GM18526 (cell line): ENCODE data around the gene AK5.

Experiments used
- POLR2A ChIP-seq: IDR thresholded peaks from 3 replicates; pipeline ENCODE4 v1.6.1; 2011; ENCODE audit not compliant: insufficient read length; ENCODE audit errors: extremely low read depth

The AK5 gene

DNA sequence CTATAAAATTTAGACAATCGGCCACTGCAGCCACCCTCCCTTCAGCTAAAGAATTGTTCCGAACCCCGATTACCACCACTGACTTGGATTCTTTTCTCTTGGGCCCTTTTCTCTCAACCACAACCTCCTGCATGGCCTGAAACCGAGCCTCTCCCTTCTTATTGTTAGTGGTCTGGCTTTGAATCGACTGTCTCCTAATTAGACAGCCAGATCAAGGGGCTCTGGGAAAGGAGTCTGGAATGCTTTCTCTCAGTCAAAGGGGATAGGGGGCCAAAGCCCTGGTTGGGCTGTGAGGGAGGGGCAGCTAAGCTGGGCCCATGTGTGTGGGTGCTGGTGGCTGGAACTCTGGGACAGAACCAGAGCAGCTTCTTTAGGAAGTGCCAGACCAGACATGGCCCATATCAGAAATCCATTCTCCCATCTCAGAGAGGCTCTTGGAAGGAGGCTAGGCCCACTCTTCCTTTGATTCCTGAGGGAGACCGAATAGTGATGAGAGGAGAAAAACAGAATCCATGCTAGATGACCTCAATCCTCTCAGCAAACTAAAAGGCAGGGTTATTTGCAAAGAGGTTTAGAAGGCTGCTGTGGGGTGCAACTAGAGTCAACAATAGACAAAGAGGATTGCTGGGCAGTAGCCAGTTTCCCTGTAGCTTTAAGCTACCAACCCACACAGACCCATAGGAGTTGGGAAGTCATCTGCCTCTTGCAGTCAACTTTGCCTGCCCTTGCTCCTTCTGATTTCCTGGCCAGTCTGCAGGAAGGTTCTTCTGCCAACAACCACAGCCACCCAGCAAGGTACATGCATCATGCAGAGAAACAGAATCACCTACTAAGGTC lies 117.6 kb downstream of the AK5 start:
- TF ChIP-seq POLR2A: no peak

DNA sequence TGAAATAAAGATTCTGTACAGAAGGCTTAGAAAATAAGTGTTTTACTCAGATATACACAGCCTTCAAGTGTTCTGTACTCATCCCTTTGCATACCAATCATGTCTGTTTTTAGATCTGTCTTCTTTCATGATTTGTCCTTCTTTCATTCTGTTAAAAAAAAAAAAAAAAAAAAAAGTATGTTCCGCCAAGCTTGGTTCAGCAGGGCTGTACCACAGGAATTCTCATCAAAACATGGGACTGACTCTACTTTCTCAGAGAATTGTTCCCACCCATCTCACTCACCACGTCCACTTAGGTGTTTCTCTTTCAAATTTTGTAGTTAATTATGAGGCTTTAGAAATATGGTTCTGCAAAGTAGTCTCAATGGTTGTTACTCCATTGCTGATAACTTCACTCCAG lies 119.0 kb downstream of the AK5 start:
- TF ChIP-seq POLR2A: no peak

DNA sequence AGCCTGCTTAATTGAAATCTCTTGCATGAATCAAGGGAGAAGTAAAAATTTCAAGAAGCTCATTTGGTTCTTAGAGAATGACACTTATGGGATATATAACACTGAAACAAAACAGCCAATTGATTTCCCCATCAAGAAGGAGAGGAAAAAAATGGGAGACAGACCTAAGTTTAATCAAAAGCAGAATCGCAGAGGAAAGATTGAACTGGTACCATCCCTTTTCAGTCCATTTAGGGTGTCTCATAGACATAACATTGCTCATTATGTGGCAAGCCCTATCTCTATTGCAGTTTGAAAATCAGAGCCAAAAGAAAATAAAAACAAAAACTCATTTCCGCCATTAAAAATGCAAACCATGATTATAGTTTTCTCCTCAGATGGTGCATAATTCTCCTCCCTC lies 119.6 kb downstream of the AK5 start:
- TF ChIP-seq POLR2A: no peak

DNA sequence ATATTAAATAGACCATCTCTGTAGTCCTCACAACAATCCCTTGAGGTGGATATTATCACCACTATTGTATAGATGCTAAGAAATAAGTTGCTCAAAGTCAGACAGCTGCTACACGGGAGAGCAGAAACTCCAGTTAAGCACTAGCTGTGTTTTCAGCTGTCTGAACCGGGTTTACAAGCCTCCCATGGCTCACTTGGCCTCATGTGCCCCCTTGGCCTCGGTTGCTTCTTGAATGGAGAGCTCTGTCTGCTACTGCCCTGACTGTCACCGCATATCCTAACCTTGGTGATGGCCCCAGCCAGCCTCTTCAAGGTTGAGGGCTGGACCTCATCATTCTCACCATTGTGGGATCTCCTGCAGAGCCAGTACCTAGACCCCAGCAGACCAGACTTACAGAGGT lies 123.4 kb downstream of the AK5 start:
- no peak for TF ChIP-seq POLR2A

DNA sequence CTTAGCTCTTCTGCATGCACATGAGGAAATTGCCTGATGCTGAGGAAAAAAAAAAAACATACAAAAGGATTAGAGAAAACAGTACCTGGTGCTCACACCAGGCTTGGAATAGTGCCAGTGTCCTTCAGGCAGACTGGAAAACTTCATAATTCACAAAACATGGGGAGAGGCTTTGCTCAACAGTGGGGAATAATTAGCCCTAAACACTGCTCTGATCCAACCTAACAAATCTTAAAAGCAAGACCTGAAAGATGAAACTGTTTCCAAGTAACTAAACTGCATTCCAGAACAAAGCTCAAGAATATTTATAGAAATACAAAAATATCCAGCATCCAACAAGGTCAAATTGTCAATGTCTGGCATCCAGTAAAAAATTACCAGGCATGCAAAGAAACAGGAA lies 124.8 kb downstream of the AK5 start:
- TF ChIP-seq POLR2A: no peak

DNA sequence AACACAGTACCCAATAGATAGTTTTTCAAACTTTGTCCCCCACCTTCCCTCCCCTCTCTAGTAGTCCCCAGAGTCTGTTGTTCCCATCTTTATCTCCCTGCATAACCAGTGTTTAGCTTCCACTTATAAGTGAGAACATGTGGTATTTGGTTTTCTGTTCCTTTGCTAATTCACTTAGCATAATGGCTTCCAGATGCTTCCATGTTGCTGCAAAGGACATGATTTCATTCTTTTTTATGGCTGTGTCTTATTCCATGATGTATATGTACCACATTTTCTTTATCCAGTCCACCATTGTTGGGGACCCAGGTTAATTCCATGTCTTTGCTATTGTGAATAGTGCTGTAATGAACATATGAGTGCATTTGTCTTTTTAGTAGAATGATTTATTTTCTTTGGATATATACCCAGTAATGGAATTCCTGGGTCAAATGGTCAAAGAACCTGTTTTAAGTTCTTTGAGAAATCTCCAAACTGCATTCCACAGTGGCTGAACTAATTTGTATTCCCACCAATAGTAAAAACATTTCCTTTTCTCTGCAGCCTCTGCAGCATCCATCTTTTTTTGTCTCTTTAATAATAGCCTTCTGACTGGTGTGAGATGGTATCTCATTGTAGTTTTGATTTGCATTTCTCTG lies 126.0 kb downstream of the AK5 start:
- no peak for TF ChIP-seq POLR2A

DNA sequence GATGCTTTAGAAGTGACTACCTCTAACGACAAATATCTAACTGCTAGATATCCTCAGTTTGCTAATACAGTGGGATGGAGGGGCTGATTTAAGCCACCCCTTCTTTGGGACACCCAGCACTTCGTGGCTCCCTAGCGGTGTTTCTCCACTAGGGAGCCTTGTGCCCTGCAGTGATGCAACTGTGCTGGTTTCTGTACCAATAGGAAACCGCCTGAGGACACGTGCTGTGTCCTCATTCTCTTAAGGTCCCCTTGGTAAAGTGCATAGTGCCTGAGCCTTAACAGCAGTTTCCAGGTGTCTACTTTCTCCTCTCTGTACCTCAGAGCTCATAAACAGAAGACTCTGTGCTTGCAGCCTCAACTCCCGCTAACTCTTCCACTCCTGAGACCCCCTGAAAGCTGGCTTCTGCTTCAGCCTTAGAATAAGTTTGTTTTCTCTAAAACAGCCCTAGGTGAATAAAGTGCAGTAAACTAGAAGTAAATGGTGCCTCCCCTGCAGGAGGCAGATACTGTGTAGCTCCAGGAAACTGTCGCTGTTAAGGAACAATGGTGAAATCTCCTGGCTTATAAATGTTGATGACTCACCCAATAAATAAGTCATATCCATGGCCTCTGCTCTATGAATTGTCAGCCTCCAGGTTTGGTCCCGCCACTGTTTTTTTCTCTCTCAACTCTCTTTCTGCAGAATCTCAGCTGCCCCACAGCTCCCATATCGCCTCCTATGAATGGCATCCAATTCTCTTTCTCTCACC lies 130.4 kb downstream of the AK5 start:
- TF ChIP-seq POLR2A: no peak

DNA sequence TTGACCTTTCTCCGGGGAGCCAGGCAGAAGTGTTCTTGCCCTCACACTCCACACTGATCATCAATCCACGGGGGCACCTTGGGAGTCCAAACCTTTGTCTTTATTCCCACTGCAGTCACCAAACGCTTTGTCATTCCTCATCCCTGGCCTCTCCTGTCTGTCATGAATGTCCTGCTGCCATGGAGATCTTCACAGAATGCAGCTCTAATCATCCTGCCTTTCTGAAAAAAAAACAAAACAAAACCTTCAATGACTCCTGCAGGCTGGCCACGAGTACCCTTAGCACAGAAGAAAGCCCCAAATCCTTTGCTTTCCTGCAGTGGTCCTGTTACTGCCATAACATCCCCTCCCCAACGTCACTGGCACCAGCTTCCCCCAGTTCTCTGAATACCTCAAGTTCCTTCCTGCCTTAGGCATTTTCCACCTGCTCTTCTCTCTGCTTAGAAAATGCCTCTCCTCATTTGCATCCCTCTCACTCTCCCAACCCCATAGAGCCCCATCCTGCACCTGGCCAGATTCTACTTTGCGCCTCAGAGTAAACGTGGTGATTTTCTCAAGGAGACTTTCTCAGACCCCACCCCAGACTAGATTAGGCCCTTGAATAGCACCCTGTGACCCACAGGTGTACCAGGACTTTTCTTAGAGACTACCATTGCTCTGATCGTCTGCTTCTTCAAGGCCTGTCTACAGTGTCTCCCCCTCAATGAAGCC lies 131.2 kb downstream of the AK5 start:
- no peak for TF ChIP-seq POLR2A

DNA sequence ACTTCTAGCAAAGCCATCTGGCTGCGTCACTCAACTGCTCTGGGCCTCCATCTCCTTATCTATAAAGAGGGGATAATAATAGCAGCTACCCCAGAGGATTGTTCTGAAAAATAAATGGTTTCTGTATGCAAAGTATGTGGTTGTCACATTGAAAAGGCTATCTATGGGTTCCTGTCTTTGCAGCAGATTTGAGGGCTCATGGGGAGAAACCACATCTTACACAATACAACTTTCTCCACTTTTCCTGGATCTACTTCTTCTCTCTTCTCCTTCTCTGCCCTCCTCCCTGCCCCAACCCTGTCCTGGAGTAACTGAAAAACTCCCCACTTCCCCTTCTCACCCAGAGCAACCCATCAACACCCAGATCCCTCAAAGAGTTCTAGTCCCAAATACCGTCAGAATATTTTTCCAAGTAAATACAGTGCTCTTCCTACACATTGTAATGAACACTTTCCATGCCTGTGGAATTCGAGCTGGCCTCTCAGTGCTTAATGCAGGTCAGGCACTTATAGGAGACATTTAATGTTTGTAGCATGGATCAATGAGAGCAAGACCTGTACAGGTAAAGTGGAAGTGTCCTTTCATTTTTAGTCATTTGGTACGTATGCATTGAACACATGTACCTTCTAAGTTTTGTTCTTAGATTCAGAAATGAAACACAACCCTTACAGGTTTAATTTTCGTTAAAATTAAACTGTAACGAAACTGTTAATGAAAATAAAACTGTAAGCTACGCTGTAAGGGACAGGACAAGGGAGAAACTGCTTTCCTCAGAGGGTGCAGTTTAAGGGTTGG lies 131.9 kb downstream of the AK5 start:
- TF ChIP-seq POLR2A: no peak

DNA sequence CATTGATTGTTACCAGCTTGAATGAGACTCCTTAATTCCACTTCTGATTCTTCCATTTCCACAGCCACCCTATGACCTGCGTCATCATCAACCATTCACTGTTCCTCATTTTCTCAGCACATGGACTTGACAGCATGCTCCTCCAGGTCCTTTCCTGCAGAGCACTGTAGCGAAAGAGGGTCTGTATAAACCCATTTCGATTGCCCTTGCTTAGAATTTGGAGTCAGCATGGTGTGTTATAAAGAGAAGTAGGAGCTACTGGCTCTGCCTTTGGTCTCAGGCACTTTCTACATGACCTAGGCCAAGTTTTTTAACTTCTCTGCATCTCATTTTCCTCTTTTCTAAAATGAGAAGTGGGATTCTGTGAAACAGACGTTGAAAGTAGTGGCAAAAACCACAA lies 133.8 kb downstream of the AK5 start:
- TF ChIP-seq POLR2A: no peak

DNA sequence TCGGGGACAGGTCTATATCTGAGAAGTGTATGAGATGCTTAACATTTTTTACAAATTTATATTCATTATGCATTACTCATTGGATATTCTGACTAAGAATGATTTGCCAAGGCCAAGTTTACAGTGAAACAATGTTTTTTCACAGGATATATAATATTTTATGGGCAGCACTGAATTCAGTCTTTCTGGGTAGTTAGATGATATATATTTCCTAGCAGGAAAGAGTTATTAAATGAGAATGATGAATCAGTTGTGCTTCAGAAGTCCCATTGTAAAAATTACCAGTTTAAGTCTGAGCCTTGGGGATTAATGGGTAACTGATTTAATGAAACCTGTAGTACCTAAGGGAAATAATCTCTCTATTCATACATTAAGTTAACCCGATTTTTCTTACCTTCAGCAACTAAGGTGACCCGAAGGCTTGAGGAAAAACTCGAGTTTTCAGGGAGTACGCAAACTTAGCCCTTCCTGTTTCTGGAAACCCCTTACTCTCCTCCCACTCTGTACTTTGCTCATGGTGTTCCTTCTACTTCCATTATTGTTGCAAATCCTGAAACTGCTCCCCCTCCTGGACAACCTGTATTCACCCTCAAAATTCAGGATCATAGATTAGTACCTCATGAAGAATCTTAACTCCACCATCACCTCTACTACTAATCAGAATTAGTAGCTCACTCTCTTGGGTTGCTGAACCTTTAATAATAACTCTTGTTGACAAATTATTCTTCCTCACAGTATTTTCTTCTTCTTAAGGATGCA lies 135.1 kb downstream of the AK5 start:
- TF ChIP-seq POLR2A: no peak

DNA sequence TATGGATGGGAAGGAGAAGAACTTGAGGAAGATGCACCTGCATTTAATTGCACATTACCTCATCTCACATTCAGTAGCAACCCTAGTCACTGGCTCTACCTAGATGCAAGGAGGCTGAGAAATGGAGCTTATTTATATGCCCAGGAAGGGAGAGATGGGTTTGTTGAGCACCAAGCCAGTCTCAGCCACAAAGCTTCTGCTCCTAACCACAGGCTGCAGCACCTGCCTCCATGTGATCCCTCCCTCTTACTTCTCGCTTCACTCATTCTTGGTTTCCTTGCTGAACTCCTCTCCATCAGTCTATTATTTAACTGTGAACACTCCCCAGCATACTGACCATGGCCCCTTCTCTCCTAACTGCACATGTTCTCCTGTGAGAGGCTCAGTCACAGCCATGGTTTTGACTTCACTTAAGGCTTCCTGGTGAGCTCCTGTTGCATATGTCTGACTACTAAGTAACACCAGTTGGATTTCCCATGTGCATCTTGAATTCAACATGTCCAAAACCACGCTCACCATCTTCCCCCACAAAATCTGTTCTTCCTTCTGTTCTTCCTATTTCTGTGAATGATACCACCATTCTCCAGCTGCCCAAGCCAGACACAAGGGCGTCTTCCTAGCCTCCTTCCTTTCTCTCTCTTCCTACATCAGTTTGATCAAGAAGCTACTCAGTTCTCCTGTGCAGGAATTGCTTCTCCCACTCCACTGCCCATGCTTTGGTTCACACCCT lies 139.8 kb downstream of the AK5 start:
- TF ChIP-seq POLR2A: no peak

DNA sequence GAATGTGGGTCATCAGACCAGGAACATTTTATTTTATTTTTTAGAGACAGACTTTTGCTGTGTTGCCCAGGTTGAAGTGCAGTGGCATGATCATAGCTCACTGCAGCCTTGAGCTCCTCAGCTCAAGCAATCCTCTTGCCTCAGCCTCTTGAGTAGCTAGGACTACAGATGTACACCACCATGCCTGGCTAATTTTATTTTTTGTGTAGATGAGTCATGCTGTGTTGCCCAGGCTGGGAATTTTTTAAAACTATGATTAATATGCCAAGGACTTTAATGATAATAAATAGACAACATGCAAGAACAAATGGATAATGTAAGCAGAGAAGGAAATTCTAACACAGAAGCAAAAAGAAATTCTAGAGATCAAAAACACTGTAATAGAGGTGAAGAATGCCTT lies 142.4 kb downstream of the AK5 start:
- no peak for TF ChIP-seq POLR2A
